ENCODE results near the gene ITPKB.

DNA sequence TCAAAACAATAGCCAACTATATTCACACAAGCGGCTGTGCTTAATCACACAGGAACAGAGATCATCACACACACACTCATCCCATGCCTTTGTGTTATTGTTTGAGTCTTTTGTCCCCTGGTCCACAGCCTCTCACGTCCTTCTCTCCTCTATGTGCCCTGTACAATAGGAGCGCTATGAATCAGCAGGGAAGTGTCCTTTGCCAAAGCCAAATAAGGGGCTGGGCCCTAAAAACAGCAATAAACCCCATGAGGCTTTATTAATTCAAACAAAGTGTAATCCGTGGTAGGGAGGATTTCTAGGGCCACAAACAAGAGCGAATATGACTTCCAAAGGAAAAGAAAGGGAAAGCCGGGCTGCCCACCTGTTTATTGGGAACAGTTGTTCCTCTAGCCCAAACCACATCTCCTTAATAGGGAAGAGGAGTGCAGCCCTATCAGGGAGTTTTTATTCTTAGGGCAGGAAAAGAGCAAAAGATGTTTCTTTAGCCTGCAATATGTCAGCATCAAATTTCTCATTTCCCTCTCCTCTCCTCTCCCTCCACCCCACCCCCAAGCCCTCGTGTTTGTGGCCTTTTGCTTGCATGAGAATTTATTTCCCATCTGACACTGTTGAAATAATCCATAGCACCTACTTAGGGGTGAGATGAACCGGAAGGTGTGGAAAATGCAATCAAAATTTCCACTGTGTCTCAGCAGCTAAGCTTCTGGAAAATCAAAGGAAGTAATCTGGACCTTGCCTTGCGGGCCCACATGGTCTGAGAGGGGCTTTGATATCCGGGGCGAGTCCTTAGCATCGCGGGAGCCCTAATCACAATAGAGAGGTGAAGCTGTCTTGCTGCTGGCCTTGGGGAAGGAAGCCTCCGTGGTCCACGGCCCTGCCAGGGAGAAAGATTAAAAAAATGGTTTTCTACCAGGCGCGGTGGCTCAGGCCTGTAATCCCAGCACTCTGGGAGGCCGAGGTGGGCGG, 45.3 kb upstream of the ITPKB start:
- TF ChIP-seq, protein P1, sequence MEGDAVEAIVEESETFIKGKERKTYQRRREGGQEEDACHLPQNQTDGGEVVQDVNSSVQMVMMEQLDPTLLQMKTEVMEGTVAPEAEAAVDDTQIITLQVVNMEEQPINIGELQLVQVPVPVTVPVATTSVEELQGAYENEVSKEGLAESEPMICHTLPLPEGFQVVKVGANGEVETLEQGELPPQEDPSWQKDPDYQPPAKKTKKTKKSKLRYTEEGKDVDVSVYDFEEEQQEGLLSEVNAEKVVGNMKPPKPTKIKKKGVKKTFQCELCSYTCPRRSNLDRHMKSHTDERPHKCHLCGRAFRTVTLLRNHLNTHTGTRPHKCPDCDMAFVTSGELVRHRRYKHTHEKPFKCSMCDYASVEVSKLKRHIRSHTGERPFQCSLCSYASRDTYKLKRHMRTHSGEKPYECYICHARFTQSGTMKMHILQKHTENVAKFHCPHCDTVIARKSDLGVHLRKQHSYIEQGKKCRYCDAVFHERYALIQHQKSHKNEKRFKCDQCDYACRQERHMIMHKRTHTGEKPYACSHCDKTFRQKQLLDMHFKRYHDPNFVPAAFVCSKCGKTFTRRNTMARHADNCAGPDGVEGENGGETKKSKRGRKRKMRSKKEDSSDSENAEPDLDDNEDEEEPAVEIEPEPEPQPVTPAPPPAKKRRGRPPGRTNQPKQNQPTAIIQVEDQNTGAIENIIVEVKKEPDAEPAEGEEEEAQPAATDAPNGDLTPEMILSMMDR (IDR thresholded peaks at IDR 0.05) = no peak
- TF ChIP-seq POLR2A (IDR thresholded peaks at IDR 0.05) = no peak

Data from heart left ventricle (tissue), 13 donors.